Stimulated activated CD4-positive, alpha-beta T cell treated with anti-CD3 and anti-CD28 coated beads, Interleukin-1b, Interleukin-23, amount 100 ng/mL, for 1 hour (primary cell): Measurements from ENCODE around the gene RBM4B.
"Not testable (repeated sequence)": the region's sequence is repeated elsewhere in the genome, so short reads cannot be mapped to it uniquely, and the experiment has no call there.

Experiments used
- DNase-seq, 2 donors: peaks; one replicate each; pipeline ENCODE4 v3.0.0-alpha.2; 2020; ENCODE audit warnings: low read depth in 2 of 2

RBM4B gene

GRCh38 chr11:66677599-66678375, at the start of gene RBM4B:
Gene RBM4B (minus strand): TSS chr11:66677887. CDS start chr11:66677079, 808 bp downstream.
- DNase-seq: peak; percentile 79 to 86

GRCh38 chr11:66725647-66726046, 48.0 kb upstream of the RBM4B start:
- DNase-seq: no peak

GRCh38 chr11:66725114-66725513, 47.4 kb upstream of the RBM4B start:
- no peak for DNase-seq

GRCh38 chr11:66724167-66724566, 46.5 kb upstream of the RBM4B start:
- DNase-seq: not testable (repeated sequence)

GRCh38 chr11:66723693-66724092, 46.0 kb upstream of the RBM4B start:
- DNase-seq: no peak

- DNase-seq: no peak
These were observed 45.3 kb upstream of the RBM4B start for GRCh38 chr11:66722745-66723651.

GRCh38 chr11:66721939-66722338, 44.3 kb upstream of the RBM4B start:
- no peak for DNase-seq

- no peak for DNase-seq
These were observed 43.3 kb upstream of the RBM4B start for GRCh38 chr11:66720899-66721470.

GRCh38 chr11:66720223-66720898, 42.7 kb upstream of the RBM4B start:
- DNase-seq: no peak

- DNase-seq: no peak
These were observed 41.6 kb upstream of the RBM4B start for GRCh38 chr11:66719111-66719872.

GRCh38 chr11:66718320-66718971, 40.8 kb upstream of the RBM4B start:
- DNase-seq: no peak

- no peak for DNase-seq
These were observed 40.2 kb upstream of the RBM4B start for GRCh38 chr11:66717925-66718319.

- no peak for DNase-seq
These were observed 39.3 kb upstream of the RBM4B start for GRCh38 chr11:66716996-66717395.

GRCh38 chr11:66715346-66716085, 37.8 kb upstream of the RBM4B start:
- no peak for DNase-seq

GRCh38 chr11:66713746-66714480, 36.2 kb upstream of the RBM4B start:
- DNase-seq: no peak

GRCh38 chr11:66710384-66710930, 32.8 kb upstream of the RBM4B start:
- no peak for DNase-seq

GRCh38 chr11:66708701-66709100, 31.0 kb upstream of the RBM4B start:
- DNase-seq: no peak

GRCh38 chr11:66708094-66708493, 30.4 kb upstream of the RBM4B start:
- DNase-seq: no peak

- DNase-seq: no peak
These were observed 29.8 kb upstream of the RBM4B start for GRCh38 chr11:66707486-66707885.
